ENCODE measurements around the gene CDKL4. TPM values are rescaled to one million over a fixed set of nuclear protein-coding genes. Genes with fewer than 3 reads are reported as not detected.
"Not testable (repeated sequence)": the region's sequence is repeated elsewhere in the genome, so short reads cannot be mapped to it uniquely, and the experiment has no call there.

Gene CDKL4
- total RNA-seq, 1 experiment from 2014 or later, result 1.1 TPM

GRCh38 chr2:39142904-39143605 is 100.7 kb downstream of the CDKL4 start:
- no peak overlapping the region for H3K4me3 ChIP-seq (ENCODE audit: low read depth, low read length, poor library complexity, severe bottlenecking)
- DNase-seq (ENCODE audit: low spot score), result no peak
- no peak for TF ChIP-seq EZH2 (IDR thresholded peaks at IDR 0.05; ENCODE audit: borderline replicate concordance, low read depth, low read length, poor library complexity, severe bottlenecking)
- TF ChIP-seq, protein P1, sequence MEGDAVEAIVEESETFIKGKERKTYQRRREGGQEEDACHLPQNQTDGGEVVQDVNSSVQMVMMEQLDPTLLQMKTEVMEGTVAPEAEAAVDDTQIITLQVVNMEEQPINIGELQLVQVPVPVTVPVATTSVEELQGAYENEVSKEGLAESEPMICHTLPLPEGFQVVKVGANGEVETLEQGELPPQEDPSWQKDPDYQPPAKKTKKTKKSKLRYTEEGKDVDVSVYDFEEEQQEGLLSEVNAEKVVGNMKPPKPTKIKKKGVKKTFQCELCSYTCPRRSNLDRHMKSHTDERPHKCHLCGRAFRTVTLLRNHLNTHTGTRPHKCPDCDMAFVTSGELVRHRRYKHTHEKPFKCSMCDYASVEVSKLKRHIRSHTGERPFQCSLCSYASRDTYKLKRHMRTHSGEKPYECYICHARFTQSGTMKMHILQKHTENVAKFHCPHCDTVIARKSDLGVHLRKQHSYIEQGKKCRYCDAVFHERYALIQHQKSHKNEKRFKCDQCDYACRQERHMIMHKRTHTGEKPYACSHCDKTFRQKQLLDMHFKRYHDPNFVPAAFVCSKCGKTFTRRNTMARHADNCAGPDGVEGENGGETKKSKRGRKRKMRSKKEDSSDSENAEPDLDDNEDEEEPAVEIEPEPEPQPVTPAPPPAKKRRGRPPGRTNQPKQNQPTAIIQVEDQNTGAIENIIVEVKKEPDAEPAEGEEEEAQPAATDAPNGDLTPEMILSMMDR (conservative IDR thresholded peaks at IDR 0.05; ENCODE audit: low read depth, low read length), result no peak
- no peaks in the 10 kb centered on the region for H3K27me3 ChIP-seq (replicated peaks; ENCODE audit: insufficient read depth, low read depth, low read length, poor library complexity)
- H3K9me3 ChIP-seq (ENCODE audit: low read depth, low read length, poor library complexity, severe bottlenecking), result no peaks in the 10 kb centered on the region
- ChIA-PET POLR2A (ENCODE audit: low non-redundant PET) (no interaction called here), CTCF (no interaction called here)
- no peaks in the 10 kb centered on the region for H3K36me3 ChIP-seq (ENCODE audit: insufficient read depth, low read length, poor library complexity, severe bottlenecking)
- H3K4me1 ChIP-seq (ENCODE audit: insufficient read depth, low read length, poor library complexity, severe bottlenecking), result peaks cover 15% of the 10 kb centered on the region
- H3K27ac ChIP-seq (ENCODE audit: low read depth, low read length, poor library complexity, severe bottlenecking), result no peak overlapping the region
- intact Hi-C loops (cut with micrococcal nuclease; ENCODE audit: unreplicated experiment), result no loop called here
- BruUV-seq (replicated peaks), result no TSS peak

GRCh38 chr2:39141334-39142271 is 102.2 kb downstream of the CDKL4 start:
- CTCF ChIA-PET, result no interaction called here
- H3K27me3 ChIP-seq (replicated peaks; ENCODE audit: insufficient read depth, low read depth, low read length, poor library complexity), result no peaks in the 10 kb centered on the region

DNA sequence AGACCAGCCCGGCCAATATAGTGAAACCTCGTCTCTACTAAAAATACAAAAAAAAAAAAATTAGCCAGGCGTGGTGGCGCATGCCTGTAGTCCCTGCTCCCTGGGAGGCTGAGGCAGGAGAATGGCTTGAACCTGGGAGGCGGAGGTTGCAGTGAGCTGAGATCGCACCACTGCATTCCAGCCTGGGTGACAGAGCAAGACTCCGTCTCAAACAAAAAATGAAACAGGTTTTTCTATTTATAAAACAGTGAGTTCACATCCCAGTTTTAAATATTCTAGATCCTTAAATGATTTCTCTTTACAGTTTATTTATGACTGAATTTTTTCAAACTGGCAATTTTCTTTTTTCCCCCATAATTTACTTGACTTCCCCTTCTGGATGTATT is 102.8 kb downstream of the CDKL4 start:
- BruUV-seq (replicated peaks); H3K27ac ChIP-seq (ENCODE audit: low read depth, low read length, poor library complexity, severe bottlenecking); intact Hi-C loops (cut with micrococcal nuclease; ENCODE audit: unreplicated experiment); H3K4me3 ChIP-seq (ENCODE audit: low read depth, low read length, poor library complexity, severe bottlenecking); POLR2A ChIA-PET (ENCODE audit: low non-redundant PET); H3K27me3 ChIP-seq (replicated peaks; ENCODE audit: insufficient read depth, low read depth, low read length, poor library complexity); H3K36me3 ChIP-seq (ENCODE audit: insufficient read depth, low read length, poor library complexity, severe bottlenecking); CTCF ChIA-PET; DNase-seq (ENCODE audit: low spot score); H3K9me3 ChIP-seq (ENCODE audit: low read depth, low read length, poor library complexity, severe bottlenecking): not testable (repeated sequence)
- peaks cover 15% of the 10 kb centered on the region for H3K4me1 ChIP-seq (ENCODE audit: insufficient read depth, low read length, poor library complexity, severe bottlenecking)

More at GRCh38 chr2:39141334-39142271, 102.2 kb downstream of the CDKL4 start:
- Histone ChIP-seq H3K27ac (ENCODE audit: low read depth, low read length, poor library complexity, severe bottlenecking) (no peak overlapping the region), H3K36me3 (ENCODE audit: insufficient read depth, low read length, poor library complexity, severe bottlenecking) (no peaks in the 10 kb centered on the region), H3K4me3 (ENCODE audit: low read depth, low read length, poor library complexity, severe bottlenecking) (no peak overlapping the region), H3K9me3 (ENCODE audit: low read depth, low read length, poor library complexity, severe bottlenecking) (no peaks in the 10 kb centered on the region), H3K4me1 (ENCODE audit: insufficient read depth, low read length, poor library complexity, severe bottlenecking) (peaks cover 15% of the 10 kb centered on the region)
- intact Hi-C loops (cut with micrococcal nuclease; ENCODE audit: unreplicated experiment), result no loop called here
- TF ChIP-seq, protein P1 (conservative IDR thresholded peaks at IDR 0.05; ENCODE audit: low read depth, low read length), result no peak
- TF ChIP-seq EZH2 (IDR thresholded peaks at IDR 0.05; ENCODE audit: borderline replicate concordance, low read depth, low read length, poor library complexity, severe bottlenecking), result no peak
- no TSS peak for BruUV-seq (replicated peaks)
- no peak for DNase-seq (ENCODE audit: low spot score)
- POLR2A ChIA-PET (ENCODE audit: low non-redundant PET), result no interaction called here

Data from A673 (cell line).